Activated effector memory CD4-positive, alpha-beta T cell treated with Interleukin-2 at 50 U/mL for 16 hours (primary cell): Measurements from ENCODE around the gene ABCG1.
A peak's percentile ranks its signal among the peaks of the same experiment; 100 is the strongest.

ENCODE experiments used
- DNase-seq: peaks from one replicate; pipeline ENCODE4 v3.0.0-alpha.2; 2020

The ABCG1 gene

DNA sequence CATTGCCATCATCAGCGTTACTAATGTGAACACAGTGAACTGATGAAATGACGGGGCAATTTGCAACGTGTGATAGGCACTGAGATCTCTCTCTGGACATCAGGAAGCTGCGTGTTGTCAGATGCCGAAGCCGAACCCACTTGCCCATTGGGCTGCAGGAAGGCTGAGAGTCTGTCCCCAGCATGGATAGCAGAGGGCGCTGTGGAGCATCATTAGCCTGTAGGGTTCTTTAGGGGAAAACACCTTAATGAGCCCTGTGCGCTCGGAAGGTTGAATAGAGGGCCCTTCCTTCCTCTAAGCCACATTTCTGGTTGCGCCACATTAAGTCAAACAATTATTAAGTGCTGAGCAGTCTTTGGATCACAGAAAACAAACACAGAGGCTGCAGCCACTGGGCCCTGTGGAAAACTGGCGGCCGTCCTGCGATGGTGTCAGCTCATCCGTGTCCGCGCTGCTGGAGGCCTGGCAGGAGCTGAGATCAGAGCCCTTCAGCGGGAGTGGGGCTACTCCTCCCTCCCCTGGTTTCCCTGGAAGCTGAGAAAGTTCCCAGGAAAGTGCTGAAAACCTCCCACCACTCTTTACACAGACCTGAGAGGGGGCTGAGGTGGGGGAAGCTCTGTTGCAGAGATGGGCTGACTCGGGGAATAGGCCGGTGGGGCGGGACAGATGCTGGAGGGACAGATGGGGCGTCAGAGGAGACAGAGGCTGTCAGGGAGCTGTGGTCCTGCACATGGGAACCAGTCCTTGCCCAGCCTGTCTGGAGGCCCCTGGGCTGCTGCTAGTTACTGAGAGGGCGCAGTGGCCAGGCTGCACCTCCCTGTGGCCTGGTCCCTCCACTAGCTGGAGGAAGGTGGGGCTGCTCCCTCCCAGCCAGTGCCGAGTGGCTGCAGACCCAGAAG, 119.1 kb downstream of the ABCG1 start:
- DNase-seq, result peak; percentile 71

DNA sequence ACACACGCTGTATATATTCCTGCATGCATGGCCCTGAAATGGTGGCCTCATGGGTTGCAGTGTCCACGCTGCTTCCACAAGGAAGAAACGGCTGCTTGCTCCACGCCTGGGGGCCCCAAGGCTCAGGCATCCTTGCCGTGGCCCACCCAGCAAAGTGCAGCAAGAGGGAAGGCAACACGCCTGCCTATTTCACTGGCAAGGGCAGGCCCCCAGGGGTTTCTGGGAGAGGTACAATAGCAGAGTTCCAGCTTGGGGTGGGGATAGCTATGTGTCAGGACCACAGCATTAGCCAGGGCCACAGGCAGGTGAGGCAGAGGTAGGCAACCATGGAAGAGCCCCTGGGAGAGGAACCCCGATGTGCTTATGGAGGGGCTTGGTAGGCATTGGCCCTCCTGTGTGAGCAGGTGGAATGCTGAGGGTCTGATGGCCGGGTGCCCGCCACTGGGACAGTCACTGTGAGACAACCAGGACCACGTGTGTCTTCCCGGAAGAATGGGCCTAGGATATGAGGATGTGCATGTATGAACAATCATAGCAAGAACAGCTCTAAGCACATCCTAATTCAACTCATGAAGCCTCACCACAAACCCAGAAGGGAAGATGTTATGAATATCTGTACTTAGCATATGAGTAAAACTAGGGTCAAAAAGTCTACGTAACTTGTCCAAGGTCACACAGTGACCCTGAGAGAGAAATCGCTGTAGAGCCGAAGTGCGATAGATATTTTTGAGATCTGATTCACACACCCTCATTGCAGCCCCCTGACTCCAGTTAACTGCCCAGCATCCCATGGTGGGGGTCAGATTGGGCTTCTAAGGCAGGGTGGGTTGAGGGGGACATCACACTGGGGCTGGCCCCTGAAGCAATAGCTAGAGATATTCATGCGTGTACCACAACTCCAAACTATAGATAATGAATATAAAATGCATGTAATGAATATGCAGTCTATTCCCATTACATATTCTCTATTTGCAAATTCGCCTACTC, 120.1 kb downstream of the ABCG1 start:
- DNase-seq, result no peak

DNA sequence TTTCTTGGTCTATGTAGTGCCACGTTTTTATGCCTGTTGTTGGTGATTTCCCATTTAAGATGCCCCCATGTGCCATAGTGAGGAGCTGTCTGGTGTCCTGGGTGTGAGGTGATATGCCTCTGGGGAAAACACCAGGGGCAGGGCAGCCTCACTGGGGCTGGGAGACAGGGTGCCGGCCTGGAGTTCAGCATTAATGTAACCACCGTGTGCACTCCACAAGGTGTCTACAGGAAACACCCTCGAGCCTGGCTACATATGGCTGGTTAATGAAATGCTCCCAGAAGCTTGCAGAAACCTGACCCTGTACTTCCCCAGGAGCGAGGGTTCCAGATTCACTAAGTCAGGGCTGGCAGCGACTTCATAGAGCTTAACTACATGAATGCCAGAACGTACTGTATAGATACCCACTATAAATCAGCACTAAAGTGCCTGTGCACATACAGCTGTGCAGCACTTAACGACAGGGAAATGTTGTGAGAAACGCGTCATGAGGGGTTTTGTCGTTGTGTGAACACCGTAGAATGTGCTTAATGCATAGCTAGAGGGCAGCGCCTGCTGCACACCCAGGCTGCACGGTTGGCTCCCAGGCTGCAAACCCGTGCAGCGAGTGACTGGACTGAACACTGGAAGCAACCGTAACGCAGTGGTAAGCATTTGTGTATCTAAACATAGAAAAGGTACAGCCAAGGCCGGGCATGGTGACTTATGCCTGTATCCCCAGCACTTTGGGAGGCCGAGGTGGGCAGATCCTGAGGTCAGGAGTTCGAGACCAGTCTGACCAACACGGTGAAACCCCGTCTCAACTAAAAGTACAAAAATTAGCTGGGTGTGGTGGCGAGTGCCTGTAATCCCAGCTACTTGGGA, 121.5 kb downstream of the ABCG1 start:
- DNase-seq, result no peak

DNA sequence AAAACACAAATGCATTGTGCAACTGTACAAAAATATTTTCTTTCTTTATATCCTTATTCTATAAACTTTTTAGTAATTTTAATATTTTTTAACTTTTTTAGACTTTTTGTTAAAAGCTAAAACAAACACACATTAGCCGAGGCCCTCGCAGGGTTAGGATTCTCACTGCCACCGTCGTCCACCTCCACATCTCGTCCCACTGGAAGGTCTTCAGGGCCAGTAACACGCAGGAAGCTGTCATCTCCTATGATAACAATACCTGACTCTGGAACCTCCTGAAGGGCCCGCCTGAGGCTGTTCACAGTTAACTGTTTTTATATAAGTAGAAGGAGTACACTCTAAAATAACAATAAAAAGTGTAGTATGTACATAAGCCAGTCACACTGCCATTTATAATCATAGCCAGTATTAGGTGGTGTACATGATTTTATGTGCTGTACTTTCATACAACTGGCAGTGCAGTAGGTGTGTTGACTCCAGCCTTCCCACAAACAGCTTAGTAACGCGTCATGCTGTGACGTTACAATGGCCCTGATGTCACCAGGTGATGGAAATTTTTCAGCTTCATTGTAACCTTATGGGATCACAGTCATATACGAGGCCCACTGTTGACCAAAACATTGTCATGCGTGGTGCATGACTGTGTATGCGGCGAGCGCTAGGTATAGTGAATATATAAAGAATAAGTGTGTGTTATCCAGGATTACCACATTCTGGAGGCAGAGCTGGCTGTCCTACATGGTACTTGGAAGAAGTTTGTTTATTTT, 123.0 kb downstream of the ABCG1 start:
- DNase-seq, result no peak

DNA sequence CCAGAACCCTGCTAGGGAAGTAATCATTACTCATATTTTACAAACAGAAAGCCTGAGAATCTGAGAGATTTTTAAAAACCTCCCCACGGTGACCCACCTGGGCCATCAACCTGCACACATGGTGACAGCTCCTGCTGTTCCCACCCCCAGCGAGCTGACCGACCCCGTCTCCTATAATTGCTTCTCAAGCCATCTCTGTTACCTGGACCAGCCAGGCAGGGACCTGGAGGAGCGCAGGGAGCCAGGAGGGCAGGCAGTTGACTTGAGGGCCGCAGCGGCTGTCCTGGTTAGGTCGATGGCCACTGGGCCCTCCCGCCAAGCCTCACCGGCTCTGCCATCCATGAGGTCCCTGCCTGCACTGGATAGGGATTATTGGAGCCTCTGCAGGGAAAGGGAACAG, 124.2 kb downstream of the ABCG1 start:
- no peak for DNase-seq

DNA sequence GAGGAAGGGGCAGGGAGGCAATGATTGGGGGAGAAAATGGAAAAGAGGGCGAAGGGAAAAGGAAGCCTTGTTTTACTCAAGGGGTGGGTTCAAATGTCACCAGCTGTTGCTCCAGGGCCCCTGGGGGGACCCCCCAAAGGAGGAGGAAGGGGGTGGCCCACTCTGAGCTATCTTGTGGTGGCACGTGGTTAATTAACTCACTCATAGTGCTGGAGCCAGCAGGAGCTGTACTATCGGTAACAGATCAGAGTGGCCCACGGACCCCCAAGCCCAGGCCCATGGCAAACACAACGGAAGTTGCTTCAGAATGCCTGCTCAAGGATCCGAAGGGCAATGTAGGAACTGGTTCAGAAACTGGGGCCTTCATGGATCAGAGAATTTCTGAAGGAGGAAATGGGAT, 124.6 kb downstream of the ABCG1 start:
- no peak for DNase-seq

DNA sequence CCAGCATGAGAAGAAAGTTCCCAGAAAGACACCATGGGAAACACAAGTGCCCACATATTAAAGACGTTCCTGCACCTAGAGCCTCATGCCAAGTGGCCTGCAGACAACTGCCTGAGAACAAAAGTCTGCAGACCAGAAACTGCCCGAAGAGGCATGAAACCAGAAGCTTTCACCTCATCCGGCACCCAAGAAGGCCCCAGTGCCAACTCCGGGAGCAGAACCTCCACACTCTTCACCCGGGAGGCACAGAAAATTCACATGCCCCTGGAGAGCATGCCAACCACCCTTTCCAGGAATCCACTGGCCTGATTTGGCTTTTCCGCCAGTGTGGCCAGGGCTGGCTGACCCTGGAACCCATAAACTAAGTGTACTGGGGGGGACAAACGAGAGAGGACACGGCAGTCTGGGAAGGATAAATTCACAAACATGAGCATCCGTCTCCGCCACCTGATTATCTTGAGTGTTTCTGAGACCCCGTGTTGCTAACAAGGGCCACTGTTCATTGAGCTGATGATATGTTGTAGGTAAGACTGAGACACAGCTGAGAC, 125.1 kb downstream of the ABCG1 start:
- DNase-seq, result no peak

DNA sequence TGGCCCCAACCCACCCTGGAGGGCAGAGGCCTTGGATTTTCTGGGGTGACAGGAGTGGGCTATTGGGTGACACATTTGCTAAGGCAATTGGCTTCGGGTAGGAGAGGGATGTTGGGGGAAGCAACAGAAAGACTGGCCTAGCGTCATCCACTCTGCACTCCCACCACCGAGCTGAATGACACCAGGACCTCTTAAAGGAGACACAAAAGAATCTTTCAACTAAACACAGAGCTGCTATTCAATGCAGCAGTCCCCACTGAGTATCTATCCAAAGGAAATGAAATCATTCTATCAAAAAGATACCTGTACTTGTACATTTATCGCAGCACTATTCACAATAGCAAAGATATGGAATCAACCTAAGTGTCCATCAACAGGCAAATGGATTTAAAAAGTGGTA, 125.7 kb downstream of the ABCG1 start:
- DNase-seq, result no peak

DNA sequence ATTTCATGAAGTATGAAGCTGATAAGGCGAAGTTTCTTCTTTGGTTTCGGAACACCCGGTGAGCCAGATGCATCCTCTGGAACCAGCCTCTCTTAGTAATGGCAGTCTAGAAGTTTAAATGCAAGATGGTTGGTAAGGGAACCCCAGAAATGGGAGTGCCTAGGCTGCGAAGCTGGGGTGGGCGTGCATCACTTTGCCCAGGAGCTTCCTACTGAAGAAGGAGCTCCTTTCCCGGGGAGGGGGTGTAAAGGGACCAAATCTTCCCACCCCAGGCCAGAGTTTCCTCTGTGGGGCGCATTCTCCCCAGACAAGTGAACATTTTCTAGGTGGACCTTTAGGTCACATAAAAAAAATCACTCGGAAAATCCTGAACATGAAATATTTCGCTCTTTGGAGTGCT, 127.5 kb downstream of the ABCG1 start:
- DNase-seq, result no peak
